ENCODE results near the gene FLCN.

GRCh38 chr17:17167986-17168385 is 69.0 kb downstream of the FLCN start:
- TF ChIP-seq CTCF (IDR thresholded peaks at IDR 0.05): no peak
- no peak for TF ChIP-seq POLR2A (IDR thresholded peaks at IDR 0.05)

Measured in prostate gland (tissue), 2 donors.